ENCODE measurements around the gene IGF1R.

DNA sequence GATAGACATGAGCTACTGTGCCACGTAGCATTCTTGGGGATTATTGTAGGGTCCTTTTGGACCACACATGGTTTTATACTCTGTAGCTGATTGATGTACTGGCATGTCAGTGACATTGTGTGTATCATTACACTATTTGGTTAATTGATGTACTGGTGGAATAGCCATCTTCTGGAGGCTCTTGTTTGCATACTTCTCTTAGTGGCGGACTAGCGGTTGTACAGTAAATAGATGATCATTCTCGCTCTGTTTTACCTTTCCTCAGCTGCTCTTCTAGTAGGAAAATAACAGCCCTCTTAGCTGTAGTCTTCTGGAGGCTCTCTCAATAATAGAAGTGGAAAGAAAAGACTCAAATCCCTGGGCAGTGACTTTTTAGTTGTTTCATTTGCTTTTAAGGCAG is 24.8 kb downstream of the IGF1R start:
- TF ChIP-seq, protein P1, sequence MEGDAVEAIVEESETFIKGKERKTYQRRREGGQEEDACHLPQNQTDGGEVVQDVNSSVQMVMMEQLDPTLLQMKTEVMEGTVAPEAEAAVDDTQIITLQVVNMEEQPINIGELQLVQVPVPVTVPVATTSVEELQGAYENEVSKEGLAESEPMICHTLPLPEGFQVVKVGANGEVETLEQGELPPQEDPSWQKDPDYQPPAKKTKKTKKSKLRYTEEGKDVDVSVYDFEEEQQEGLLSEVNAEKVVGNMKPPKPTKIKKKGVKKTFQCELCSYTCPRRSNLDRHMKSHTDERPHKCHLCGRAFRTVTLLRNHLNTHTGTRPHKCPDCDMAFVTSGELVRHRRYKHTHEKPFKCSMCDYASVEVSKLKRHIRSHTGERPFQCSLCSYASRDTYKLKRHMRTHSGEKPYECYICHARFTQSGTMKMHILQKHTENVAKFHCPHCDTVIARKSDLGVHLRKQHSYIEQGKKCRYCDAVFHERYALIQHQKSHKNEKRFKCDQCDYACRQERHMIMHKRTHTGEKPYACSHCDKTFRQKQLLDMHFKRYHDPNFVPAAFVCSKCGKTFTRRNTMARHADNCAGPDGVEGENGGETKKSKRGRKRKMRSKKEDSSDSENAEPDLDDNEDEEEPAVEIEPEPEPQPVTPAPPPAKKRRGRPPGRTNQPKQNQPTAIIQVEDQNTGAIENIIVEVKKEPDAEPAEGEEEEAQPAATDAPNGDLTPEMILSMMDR (IDR thresholded peaks at IDR 0.05) = no peak
- TF ChIP-seq POLR2A (IDR thresholded peaks at IDR 0.05) = no peak
